GM19467 (cell line): ENCODE results near the gene SPRED3.

Experiments used
- ATAC-seq: cut with Tn5 transposase; IDR thresholded peaks from one replicate; pipeline ENCODE4 v1.9.1; 2021; ENCODE audit warnings: mild to moderate bottlenecking, moderate library complexity; ENCODE audit not compliant: unreplicated experiment

SPRED3 gene

DNA sequence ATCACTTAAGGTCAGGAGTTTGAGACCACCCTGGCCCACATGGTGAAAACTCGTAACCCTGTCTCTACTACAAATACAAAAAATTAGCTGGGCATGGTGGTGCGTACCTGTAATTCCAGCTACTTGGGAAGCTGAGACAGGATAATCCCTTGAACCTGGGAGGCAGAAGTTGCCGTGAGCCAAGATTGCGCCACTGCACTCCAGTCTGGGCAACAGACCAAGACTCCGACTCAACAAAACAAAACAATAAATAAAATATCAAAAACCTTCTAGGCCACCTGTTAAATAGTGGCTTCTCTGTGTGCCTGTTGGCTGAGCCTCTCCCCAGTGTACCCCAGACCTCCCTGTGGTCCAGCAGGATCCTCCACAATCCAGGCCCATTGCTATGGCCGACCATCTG is 17.4 kb upstream of the SPRED3 start:
- ATAC-seq, result no peak

DNA sequence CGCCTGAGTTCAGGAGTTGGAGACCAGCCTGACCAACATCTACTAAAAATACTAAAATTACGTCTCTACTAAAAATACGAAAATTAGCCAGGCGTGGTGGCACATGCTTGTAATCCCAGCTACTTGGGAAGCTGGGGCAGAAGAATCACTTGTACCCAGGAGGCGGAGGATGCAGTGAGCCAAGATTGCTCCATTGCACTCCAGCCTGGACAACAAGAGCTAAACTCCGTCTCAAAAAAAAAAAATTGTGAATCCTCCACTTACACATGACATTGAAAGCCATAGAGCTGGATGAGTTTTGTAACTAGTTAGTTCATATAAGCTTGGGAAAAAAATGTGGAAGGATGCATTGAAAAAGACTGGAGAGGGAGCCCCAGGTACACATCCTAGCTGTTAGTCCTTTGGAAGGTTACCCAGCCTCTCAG is 14.6 kb upstream of the SPRED3 start:
- no peak for ATAC-seq

DNA sequence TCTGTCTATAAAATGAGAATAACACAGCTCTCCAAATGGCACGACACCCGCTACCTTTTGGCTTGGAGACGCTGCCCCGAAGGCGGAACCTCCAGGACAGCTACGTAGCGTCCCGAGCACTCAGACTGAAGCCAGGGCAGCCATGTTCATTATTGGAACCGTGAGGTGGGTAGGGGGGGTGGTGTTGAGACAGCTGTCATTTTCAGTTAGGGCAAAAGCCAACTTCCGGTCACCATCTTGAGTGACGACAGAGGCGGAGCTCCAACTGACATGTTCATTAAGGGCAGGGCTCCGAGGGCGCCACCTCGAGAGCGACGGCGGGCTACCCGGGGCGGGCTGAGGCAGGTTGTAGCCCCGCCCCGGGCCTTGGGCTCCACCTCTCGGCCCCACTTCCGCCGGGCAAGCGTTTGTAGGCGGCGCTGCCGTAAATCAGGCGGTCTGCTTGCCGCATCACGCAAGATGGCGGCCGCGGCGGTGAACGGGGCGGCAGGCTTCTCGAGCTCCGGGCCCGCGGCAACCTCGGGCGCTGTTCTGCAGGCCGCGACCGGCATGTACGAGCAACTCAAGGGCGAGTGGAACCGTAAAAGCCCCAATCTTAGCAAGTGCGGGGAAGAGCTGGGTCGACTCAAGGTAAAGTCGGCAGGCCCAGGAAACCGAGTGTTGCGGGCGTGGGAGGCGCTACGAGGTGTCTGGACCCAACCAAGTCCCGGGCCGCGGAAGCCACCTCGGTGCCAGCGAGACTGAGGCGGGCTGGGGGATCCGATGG is 14.0 kb upstream of the SPRED3 start, which contains the start of gene PSMD8:
Gene PSMD8, plus strand, starts transcription at position 240 of the 766 bp plus-strand sequence. Its CDS starts 31 bp downstream, at position 271.
- ATAC-seq, result peak; percentile 91

DNA sequence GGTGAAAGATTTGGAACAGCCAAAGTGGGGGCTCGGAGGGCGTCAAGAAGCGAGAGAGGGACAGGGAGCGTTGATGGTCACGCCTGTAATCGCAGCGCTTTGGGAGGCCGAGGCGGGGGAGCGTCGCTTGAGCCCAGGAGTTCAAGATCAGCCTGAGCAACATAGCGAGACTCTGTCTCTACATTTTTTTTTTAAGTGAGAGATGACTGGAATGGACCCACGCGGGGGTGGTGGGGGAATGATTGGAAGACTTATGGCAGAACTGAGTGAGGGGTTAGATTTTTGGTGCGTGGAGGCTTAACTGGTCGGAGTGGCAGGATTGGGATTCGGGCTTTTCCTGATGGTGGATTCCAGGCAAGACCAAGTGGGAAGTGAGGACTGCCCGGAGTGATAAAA is 13.4 kb upstream of the SPRED3 start:
- no peak for ATAC-seq

DNA sequence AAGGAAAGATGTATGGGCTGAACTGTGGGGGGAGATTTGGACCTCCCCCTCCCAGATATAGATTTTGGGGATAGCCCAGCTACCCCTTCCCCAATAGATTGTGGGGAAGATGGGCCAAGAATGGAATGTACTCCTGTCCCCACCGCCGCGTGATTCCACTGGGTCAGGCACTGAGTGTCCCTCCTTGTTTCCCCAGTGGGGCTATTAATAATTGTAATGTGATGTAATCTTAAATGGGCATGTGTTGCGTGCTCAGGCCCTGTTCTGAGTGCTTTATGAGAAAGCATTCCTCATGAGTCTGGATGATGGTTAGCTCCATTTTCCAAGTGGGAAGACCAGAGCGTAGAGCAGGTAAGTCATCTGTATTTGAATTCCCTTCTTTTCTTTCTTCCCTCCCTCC is 12.7 kb upstream of the SPRED3 start:
- ATAC-seq, result no peak

DNA sequence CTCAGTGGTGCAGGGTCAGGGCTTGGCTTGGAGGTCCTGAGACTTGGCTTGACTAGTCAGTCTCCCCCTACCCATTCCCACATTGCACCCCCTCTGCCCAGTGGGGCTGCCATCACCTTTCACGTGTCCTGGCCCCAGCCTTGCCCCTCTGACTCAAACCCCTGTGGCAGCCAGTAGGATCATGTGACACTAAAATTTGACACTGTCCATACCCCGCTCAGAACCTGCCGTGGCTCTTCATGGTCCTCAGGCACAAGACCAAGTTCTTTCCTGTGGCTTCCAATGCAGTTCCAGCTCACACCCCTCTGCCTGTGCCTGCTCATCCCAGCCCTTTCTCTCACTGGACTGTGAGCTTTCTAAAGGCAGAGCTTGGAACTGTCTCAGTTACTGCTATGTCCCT is 11.9 kb upstream of the SPRED3 start:
- no peak for ATAC-seq

DNA sequence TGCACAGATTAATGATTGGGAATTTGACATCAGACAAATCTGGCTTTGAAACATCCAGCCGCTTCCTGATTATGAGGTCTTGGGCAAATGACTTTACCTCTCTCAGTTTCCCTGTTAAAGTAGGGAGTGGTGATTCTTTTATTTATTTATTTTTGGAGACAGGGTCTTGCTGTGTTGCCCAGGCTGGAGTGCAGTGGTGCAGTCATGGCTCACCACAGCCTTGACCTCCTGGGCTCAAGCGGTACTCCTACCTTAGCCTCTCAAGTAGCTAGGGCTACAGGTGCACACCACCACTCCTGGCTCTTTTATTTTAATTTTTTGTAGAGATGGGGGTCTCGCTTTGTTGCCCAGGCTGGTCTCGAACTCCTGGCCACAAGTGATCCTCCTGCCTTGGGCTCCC is 11.4 kb upstream of the SPRED3 start:
- ATAC-seq, result no peak

DNA sequence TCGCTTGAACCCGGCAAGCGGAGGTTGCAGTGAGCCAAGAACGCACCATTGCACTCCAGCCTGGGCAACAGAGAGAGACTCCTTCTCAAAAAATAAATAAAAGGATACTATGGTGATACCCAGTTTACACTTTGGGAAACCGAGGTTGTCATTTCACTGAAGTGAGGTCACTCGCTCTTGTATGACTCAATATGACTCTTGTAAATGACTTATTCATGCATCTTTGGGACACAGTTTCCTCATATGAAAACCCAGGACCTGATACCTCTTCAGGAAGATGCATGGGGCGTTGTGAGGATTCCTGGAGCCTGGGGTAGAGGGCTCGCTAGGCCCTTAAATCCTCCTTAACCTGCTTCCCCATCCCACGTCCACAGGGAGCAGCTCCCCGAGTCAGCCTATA is 9.6 kb upstream of the SPRED3 start:
- ATAC-seq, result no peak

DNA sequence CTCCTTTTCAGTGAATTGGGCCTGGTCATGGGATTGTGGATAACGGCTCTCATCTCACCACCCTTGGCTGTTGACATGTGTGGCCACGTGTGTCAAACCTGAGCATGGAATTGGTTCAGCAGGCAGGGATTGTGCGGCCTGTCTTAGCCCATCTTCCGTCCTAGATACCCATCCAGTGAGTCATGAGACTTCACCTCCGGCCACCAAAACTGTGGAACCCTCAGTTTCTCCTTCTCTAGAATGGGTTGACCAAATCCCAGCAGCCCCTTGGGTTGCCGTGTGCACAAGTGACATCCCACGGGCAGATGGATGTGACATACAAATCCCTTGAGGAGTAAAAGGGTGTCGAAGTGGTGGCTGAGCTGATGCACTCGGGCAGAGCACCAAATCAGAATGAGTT is 7.4 kb upstream of the SPRED3 start:
- no peak for ATAC-seq

DNA sequence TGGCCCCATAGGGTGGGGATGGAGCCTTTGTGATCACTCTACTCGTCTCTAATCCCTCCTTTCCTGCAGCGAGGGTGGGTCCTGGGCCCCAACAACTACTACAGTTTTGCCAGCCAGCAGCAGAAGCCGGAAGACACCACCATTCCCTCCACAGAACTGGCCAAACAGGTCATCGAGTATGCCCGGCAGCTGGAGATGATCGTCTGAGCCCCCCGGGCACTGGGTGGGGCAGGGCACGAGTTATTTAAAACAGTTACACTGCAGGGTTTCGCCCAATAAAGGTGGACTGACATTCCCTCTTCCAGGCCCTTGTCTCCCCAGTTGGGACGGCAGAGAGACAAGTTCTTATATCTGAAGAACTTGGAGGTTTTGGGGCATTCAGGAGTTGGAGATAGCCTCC is 5.3 kb upstream of the SPRED3 start:
- ATAC-seq, result no peak

DNA sequence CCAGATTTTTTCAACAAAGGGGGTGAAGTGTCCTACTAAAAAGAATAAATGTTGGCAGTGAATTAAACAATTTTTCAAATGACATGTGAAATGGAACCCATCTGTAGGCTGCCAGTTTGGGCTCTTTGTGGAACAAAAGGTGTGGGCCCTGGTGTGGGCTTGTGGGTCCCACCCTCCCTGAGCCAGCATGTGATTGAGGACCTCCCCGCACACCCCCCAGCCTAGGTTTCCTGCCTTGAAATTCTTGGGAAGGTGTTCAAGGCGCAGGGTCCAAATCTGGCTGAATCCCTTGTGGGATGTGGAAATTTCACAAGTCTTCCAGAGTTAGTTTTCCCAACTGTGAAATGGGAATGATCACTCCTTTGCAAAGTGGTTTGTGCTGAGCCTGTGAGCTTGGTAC is 4.8 kb upstream of the SPRED3 start:
- ATAC-seq, result no peak

DNA sequence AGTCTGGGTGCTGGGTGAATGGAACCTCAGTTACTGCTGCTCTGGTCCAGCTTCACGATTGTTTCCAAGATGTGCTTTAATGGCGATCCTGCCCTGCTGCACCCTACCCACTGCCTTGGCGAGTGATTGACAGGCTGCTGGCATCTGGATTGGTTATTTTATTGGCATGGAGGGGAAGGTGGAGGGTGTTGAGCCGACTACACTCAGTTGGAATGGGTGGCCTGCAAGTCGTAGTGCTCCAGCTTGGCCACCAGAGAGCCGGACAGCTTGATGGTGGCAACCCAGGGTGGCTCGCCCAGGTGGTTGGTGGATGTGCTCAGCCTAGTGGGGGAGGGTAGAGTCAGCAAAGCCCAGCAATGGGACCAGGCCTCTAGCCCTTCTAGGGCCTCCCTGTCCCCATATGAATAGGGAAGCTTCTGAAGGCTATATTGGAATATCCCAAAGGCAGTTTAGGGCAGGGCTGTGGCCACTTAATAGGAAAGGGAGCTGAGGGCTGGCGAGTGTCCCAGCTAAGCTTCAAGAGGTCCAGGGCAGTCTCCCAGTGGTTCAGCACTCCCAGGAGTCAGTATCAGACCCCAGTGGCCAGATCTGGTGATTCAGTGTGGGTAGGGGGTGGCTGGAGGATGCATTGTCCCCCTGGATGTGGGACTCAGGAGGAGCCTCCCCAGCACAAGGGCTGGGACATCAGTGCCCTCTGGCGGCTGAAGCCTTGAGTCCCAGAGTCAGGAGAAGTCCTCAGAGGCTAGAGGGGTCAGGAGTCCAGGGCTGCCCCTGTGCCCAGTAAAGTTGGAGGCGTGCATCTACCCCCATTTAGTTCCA is 4.1 kb upstream of the SPRED3 start:
- no peak for ATAC-seq

DNA sequence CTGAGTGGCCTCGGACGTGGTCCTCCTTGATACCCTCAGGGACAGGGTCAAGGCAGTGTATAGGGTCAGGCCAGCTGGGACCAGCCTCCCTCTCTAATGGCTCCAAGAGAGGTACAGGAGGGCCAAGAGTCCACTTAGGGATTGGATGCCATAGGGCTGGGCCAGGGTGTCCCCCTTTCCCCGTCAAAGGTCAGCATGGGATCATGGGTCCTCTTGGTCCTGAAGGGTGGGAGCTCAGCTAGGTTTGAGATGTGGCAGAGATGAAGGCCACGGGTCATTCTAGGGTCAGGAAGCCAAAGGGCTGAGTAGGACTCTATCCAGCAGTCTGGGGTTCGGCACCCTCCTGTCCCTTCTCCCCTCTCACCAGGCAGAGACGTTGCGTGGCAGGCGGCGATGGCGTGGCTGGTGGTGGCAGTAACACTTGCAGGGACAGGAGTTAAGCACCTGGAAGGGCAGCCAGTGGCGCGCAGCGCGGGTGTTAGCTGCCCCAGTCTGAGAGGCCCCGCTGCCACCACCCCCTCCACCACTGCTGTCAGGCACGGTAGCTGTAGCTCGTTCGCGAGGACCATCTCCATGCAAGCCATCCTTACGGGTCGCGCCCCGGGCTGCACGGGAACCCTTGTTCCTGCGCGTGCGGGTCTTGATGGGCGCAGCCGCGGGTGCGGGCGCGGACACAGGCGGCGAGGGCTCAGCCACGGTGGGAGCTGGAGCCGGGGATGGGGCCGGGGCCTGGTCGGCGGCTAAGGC is 3.3 kb upstream of the SPRED3 start:
- ATAC-seq, result no peak

DNA sequence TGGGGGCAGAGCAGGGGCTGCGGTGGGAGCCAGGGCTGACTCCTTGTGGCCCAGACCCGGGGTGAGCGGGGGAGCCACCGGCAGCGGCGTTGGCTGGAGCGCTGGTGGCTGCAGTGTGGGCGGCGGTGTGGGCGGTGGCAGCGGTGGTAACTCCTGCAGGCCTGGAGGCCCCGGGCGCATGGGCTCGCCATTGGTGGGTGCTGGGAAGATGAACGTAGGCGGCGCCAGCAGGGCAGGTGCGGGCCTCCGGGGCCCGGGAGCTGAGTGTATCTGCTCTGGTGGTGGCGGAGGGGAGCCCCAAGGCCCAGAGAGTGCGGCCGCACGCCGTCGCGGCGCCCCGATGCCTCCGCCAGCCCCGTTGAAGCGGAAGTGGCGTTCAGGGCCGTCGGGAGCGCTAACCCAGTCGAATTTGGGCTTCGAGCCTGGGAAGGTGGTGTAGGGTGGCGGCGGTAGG is 2.7 kb upstream of the SPRED3 start:
- no peak for ATAC-seq

DNA sequence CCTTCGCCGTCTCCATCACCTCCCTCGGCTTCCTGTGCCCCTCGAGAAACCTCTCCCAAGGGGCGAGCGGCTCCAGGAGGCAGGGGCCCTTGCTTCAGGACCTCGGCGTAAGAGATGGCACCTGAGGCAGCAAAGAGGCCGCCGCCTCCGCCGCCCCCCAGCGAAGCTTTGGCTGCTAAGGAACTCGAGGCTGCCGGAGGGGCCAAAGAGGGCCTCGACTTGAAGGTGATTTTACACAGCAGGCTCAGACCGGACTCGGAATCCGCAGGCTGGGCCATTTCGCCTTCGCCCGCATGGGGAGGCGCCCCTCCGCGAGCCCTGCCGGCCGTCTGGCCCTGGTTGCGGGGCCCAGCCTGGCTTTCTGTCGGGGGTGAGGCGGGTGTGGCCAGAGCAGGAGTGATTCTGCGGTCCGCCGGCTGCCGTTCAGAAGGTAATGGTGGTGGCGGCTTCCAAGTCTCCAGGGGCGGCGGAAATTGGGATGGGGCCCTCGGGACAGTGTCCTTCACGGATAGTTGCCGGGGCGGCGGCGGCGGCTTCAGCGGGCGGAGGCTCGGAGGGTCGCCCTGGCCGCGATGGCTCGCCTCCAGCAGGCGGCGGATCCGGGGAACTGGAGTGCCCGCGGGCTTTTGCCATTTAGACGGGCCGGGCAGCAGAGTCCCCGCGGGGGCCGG is 2.1 kb upstream of the SPRED3 start:
- no peak for ATAC-seq

DNA sequence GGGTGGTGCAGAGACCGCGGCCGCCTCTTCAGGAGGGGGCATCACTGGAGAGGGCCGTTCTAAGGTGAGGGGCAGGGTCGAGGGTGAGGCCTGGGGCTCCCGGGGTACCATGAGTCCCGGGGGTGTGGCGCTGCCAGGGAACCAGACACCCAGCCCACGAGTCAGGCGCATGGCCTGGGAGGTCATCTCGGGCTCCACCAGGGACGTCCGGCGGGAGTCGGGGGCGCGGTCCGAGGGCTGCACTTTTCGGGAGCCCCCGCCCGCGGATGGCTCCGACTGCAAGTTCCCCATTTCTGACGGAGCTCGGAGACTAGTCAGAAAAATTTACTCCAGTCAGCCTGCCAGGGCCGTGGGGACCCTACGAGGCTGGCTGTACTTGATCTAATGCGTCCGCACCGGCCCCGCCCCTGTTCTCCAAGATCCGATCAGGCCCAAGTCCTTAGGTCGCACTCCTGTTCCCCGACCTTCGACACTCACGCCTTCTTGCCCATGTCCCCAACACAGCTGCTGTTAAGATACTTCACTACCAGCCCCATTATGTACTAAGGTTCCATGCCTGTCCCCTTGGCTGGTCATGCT is 1.4 kb upstream of the SPRED3 start:
- ATAC-seq, result no peak

DNA sequence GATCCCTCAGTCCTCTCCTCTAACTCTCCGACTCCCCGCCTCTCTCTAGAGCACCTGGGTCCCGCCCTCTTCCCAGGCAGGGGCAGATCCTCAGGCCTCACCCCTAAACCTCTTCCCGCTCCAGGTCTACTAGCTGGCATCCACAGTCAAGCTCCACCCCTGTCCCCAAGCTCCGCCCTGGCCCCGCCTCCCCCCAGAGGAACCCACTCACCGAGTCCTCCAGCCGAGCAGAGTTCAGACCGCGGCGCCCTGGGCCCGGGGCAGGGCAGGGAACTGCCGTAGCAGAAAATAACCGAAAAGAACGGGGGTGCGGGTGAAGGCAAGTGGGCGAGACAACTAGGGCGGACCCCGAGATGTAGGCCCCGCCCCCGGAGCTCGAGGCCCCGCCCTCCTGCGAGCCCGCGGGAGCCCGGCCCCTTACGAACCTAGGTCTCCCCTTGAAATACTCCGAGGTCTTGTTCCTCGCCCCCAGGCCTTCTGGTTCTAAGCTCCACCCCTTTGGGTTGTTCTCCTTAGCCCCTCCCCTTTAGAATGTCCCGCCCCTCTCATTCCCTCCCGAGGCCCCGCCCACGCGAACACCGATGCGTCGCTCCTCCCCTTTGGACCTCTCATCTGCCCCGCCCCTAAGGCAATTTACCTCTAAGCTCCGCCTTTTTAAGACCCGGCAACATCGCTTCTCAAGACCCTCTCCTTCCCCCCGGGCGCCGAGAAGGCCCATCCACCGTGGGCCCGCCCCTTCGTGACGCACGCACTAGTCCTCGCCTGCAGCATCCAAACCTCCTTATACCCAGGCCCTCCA is 748 bp upstream of the SPRED3 start, which contains the start of gene GGN:
Gene GGN, minus strand, starts transcription at position 485 of the 799 bp plus-strand sequence. CDS start 773 bp downstream, outside the sequence.
- no peak for ATAC-seq

DNA sequence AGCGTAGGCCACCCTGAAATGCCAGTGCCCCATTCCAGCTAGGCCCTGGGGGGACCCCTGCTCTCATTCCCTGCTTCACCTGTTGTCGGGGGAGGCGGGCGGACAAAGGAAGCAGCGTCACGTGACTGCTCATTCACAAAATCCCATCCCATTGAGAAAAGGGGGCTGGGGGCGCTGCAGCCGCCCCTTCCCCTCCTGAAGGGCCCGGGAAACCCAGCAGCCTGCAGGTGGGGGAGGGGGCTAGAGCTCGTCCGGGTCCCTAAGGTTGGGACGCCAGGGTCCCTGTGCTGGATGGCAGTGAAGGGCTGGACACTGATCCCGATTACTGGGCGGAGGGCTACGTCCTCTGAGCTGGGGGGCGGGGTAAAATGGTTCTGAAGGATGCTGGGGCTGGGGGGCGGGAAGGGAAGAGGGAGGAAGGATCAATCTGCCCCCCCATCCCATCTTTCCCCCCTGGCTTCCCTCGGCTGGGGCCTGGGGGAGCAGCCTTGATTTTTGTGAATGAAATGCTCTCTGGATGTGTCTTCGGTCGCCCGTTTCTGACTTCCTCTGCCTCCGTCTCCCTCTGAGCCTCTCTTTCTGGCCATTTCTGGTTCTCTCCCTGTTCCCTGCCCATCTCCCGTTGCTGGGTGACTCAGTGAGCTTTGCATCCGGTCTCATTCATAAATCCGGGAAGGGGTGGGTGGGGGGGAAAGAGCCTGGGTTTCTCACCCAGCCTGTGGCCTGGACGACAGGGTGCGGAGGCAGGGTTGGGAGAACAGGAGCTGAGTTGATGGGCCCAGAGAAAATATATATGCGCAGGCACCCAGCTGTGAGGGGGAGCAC is 816 bp downstream of the SPRED3 start:
- no peak for ATAC-seq
